ENCODE results near the gene ZNF793.

The ZNF793 gene

DNA sequence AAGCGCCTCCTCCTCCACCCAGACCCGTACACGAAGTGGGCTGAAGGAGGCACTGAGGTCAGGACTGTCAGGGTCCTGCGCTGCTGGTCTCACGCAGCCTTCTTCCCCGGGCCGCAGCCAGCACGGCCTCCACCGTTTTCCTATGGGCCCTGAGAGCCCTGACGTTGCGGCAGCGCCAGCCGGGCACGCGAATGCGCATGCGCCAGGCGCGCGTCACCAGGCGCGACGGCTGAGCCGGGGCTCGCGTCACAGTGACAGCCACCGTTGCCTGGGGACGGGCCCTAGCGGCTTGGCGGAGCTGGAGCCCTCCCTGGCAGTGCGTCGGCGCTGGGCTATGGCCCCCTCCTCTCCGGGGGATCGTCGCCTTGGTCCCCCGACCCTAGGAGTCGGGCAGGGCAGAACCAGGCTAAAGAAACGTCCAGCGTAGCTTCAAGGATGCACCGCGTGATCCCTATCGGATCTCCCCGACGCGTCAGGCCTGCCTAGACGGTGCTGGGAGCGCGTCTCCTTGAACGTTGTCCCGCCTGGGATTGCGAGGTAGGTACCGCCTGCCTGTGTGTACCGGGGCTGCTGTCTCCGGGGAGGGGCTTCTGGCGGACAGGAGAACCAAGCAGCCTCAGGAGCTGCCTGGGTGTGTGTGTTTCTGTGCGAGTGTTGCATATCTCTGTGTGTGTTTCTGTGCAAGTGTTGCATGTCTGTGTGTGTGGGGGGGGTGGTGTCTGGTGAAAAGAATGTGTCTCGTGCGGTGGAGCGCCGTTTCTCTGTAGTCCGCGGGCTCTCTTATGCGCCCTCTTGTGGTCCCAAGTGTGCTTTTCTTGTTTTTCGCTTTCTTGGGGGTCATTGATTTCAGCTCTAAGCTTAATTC lies 44.6 kb downstream of the ZNF793 start:
- H3K4me3 ChIP-seq (ENCODE audit: low read depth, low read length), result peak overlapping the region; percentile 55
- WGBS (ENCODE audit: extremely low coverage, insufficient coverage, insufficient read length), result no CpG with 5 or more reads among the region's 65 CpGs

DNA sequence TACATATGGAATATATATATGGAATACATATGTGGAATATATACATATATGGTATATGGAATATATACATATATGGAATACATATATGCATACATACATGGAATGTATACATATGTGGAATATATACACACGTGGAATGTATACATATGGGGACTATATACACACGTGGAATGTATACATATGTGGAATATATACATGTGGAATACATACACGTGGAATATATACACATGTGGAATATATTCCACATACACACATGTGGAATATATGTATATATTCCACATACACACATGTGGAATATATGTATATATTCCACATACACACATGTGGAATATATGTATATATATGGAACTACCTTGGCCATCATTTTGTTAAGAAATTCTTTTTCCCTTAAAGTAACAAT lies 56.8 kb downstream of the ZNF793 start:
- Histone ChIP-seq H3K9me3 (ENCODE audit: insufficient read depth, low read depth, low read length) (peaks cover 5% of the 10 kb centered on the region), H2BK120ac (ENCODE audit: insufficient read depth, low read length, poor library complexity) (no peak overlapping the region), H3K79me1 (ENCODE audit: low read length) (no peaks in the 10 kb centered on the region), H4K8ac (ENCODE audit: low read depth, low read length) (no peak overlapping the region), H3K9ac (ENCODE audit: low read length) (no peak overlapping the region), H3K79me2 (ENCODE audit: control insufficient read depth, insufficient read depth, low read length, poor library complexity) (no peaks in the 10 kb centered on the region), H3K23ac (ENCODE audit: low read length) (no peak overlapping the region), H3K27me3 (ENCODE audit: insufficient read depth, low read length) (no peaks in the 10 kb centered on the region), H3K4ac (ENCODE audit: low read depth, low read length) (no peak overlapping the region), H3K27ac (ENCODE audit: low read depth, low read length) (no peak overlapping the region), H3K4me1 (ENCODE audit: control insufficient read depth in 1 of 2, insufficient read depth in 2 of 2, low read length in 2 of 2) (no peaks in the 10 kb centered on the region), H3K4me2 (ENCODE audit: low read length) (no peak overlapping the region), H3K36me3 (ENCODE audit: control insufficient read depth in 1 of 2, insufficient read depth in 2 of 2, low read length in 2 of 2) (peaks cover 2 to 4% of the 10 kb centered on the region in 2 experiments), H4K91ac (ENCODE audit: low read depth, low read length) (no peak overlapping the region), H2BK5ac (ENCODE audit: low read depth, low read length, poor library complexity) (no peak overlapping the region), H3K4me3 (ENCODE audit: low read depth, low read length) (no peak overlapping the region), H3K18ac (ENCODE audit: low read length) (no peak overlapping the region), H2AK5ac (ENCODE audit: low read length) (no peak overlapping the region), H2AFZ (ENCODE audit: insufficient read depth, low read length, poor library complexity) (no peak overlapping the region), H4K12ac (ENCODE audit: low read depth, low read length) (no peak overlapping the region), H2BK12ac (ENCODE audit: low read length) (no peak overlapping the region), H3K14ac (ENCODE audit: low read length) (no peak overlapping the region)
- no peak for DNase-seq
- no CpG with 5 or more reads among the region's 3 CpGs for WGBS (ENCODE audit: extremely low coverage, insufficient coverage, insufficient read length)

More for the DNA sequence above, 44.6 kb downstream of the ZNF793 start:
- H3K79me1 ChIP-seq (ENCODE audit: low read length), result no peaks in the 10 kb centered on the region
- H2BK5ac ChIP-seq (ENCODE audit: low read depth, low read length, poor library complexity), result no peak overlapping the region
- no peak overlapping the region for H2BK120ac ChIP-seq (ENCODE audit: insufficient read depth, low read length, poor library complexity)
- no peaks in the 10 kb centered on the region for H3K79me2 ChIP-seq (ENCODE audit: control insufficient read depth, insufficient read depth, low read length, poor library complexity)
- H4K8ac ChIP-seq (ENCODE audit: low read depth, low read length), result peak overlapping the region; percentile 33
- H3K4me2 ChIP-seq (ENCODE audit: low read length), result peak overlapping the region; percentile 36
- H2AFZ ChIP-seq (ENCODE audit: insufficient read depth, low read length, poor library complexity), result peak overlapping the region; percentile 66
- no peak overlapping the region for H3K14ac ChIP-seq (ENCODE audit: low read length)
- no peak overlapping the region for H4K91ac ChIP-seq (ENCODE audit: low read depth, low read length)
- no peak overlapping the region for H3K18ac ChIP-seq (ENCODE audit: low read length)
- H3K27me3 ChIP-seq (ENCODE audit: insufficient read depth, low read length), result no peaks in the 10 kb centered on the region
- H3K4me1 ChIP-seq (ENCODE audit: control insufficient read depth in 1 of 2, insufficient read depth in 2 of 2, low read length in 2 of 2), result no peaks in the 10 kb centered on the region
- no peak overlapping the region for H3K27ac ChIP-seq (ENCODE audit: low read depth, low read length)
- H2BK12ac ChIP-seq (ENCODE audit: low read length), result no peak overlapping the region
- no peak overlapping the region for H2AK5ac ChIP-seq (ENCODE audit: low read length)
- no peak overlapping the region for H3K4ac ChIP-seq (ENCODE audit: low read depth, low read length)
- DNase-seq, result peak; percentile 90 to 95
- no peak overlapping the region for H3K23ac ChIP-seq (ENCODE audit: low read length)
- peaks cover 45% of the 10 kb centered on the region for H3K9me3 ChIP-seq (ENCODE audit: insufficient read depth, low read depth, low read length)
- H3K36me3 ChIP-seq (ENCODE audit: control insufficient read depth in 1 of 2, insufficient read depth in 2 of 2, low read length in 2 of 2), result peaks cover 7 to 8% of the 10 kb centered on the region in 2 experiments
- H4K12ac ChIP-seq (ENCODE audit: low read depth, low read length), result no peak overlapping the region
- no peak overlapping the region for H3K9ac ChIP-seq (ENCODE audit: low read length)

DNA sequence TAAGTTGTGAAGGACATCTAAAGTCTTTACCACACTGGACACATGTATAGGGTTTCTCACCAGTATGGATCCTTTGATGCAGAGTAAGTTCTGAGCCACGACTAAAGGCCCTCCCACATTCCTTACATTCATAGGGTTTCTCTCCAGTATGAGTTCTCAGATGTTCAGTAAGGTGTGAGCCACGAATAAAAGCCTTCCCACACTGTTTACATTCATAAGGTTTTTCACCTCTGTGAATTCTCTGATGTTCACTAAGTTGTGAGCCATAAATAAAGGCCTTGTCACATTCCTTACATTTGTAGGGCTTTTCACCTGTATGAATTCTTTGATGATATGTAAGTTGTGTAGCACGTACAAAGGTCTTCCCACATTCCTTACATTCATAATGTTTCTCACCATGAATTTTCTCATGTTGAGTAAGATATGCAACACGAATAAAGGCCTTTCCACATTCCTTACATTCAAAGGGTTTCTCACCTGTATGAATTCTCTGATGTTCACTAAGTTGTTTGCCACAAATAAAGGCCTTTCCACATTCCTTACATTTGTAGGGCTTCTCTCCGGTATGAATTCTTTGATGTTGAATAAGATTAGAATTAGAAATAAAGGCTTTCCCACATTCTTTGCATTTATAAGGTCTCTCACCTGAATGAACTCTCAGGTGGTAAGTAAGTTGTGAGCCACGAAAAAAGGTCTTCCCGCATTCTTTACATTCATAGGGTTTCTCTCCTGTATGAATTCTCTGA lies 58.1 kb downstream of the ZNF793 start:
- Histone ChIP-seq H3K4me3 (ENCODE audit: low read depth, low read length) (no peak overlapping the region), H3K36me3 (ENCODE audit: control insufficient read depth in 1 of 2, insufficient read depth in 2 of 2, low read length in 2 of 2) (peaks cover 3 to 4% of the 10 kb centered on the region in 2 experiments), H3K4ac (ENCODE audit: low read depth, low read length) (no peak overlapping the region), H3K27me3 (ENCODE audit: insufficient read depth, low read length) (no peaks in the 10 kb centered on the region), H2BK5ac (ENCODE audit: low read depth, low read length, poor library complexity) (no peak overlapping the region), H3K4me1 (ENCODE audit: control insufficient read depth in 1 of 2, insufficient read depth in 2 of 2, low read length in 2 of 2) (no peaks in the 10 kb centered on the region), H2AFZ (ENCODE audit: insufficient read depth, low read length, poor library complexity) (no peak overlapping the region), H2BK12ac (ENCODE audit: low read length) (no peak overlapping the region), H3K23ac (ENCODE audit: low read length) (no peak overlapping the region), H3K18ac (ENCODE audit: low read length) (no peak overlapping the region), H2BK120ac (ENCODE audit: insufficient read depth, low read length, poor library complexity) (no peak overlapping the region), H4K8ac (ENCODE audit: low read depth, low read length) (no peak overlapping the region), H2AK5ac (ENCODE audit: low read length) (no peak overlapping the region), H3K4me2 (ENCODE audit: low read length) (no peak overlapping the region), H3K79me2 (ENCODE audit: control insufficient read depth, insufficient read depth, low read length, poor library complexity) (no peaks in the 10 kb centered on the region), H3K27ac (ENCODE audit: low read depth, low read length) (no peak overlapping the region), H3K9ac (ENCODE audit: low read length) (no peak overlapping the region), H4K12ac (ENCODE audit: low read depth, low read length) (no peak overlapping the region), H3K9me3 (ENCODE audit: insufficient read depth, low read depth, low read length) (peaks cover 6% of the 10 kb centered on the region), H4K91ac (ENCODE audit: low read depth, low read length) (no peak overlapping the region), H3K79me1 (ENCODE audit: low read length) (no peaks in the 10 kb centered on the region), H3K14ac (ENCODE audit: low read length) (no peak overlapping the region)
- WGBS (ENCODE audit: extremely low coverage, insufficient coverage, insufficient read length), result no CpG with 5 or more reads among the region's 7 CpGs
- DNase-seq, result no peak

DNA sequence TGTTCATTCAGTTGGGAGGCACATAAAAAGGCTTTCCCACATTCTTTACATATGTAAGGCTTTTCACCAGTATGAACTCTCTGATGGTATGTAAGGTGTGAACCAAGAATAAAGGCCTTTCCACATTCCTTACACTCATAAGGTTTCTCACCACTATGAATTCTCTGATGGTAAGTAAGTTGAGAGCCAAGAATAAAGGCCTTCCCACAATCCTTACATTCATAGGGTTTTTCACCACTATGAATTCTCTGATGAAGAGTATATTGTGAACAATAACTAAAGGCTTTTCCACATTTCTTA lies 58.6 kb downstream of the ZNF793 start:
- Histone ChIP-seq H3K4me2 (ENCODE audit: low read length) (no peak overlapping the region), H3K14ac (ENCODE audit: low read length) (no peak overlapping the region), H3K23ac (ENCODE audit: low read length) (no peak overlapping the region), H3K79me1 (ENCODE audit: low read length) (no peaks in the 10 kb centered on the region), H3K9ac (ENCODE audit: low read length) (no peak overlapping the region), H3K36me3 (ENCODE audit: control insufficient read depth in 1 of 2, insufficient read depth in 2 of 2, low read length in 2 of 2) (peaks cover 4% of the 10 kb centered on the region in 2 experiments), H3K4ac (ENCODE audit: low read depth, low read length) (no peak overlapping the region), H3K4me3 (ENCODE audit: low read depth, low read length) (no peak overlapping the region), H3K27me3 (ENCODE audit: insufficient read depth, low read length) (no peaks in the 10 kb centered on the region), H3K9me3 (ENCODE audit: insufficient read depth, low read depth, low read length) (peaks cover 6% of the 10 kb centered on the region), H2BK5ac (ENCODE audit: low read depth, low read length, poor library complexity) (no peak overlapping the region), H3K18ac (ENCODE audit: low read length) (no peak overlapping the region), H3K27ac (ENCODE audit: low read depth, low read length) (no peak overlapping the region), H2BK12ac (ENCODE audit: low read length) (no peak overlapping the region), H4K8ac (ENCODE audit: low read depth, low read length) (no peak overlapping the region), H2BK120ac (ENCODE audit: insufficient read depth, low read length, poor library complexity) (no peak overlapping the region), H4K12ac (ENCODE audit: low read depth, low read length) (no peak overlapping the region), H3K4me1 (ENCODE audit: control insufficient read depth in 1 of 2, insufficient read depth in 2 of 2, low read length in 2 of 2) (no peaks in the 10 kb centered on the region), H4K91ac (ENCODE audit: low read depth, low read length) (no peak overlapping the region), H2AK5ac (ENCODE audit: low read length) (no peak overlapping the region), H3K79me2 (ENCODE audit: control insufficient read depth, insufficient read depth, low read length, poor library complexity) (no peaks in the 10 kb centered on the region), H2AFZ (ENCODE audit: insufficient read depth, low read length, poor library complexity) (no peak overlapping the region)
- no peak for DNase-seq
